Sigmoid colon (tissue), 7 donors: ENCODE results near the gene GRM7. TPM values are rescaled to one million over a fixed set of nuclear protein-coding genes. Genes with fewer than 3 reads are reported as not detected.

ENCODE experiments used
- DNase-seq: peaks from one replicate; pipeline ENCODE4 v3.0.0-alpha.2; 2019
- H3K27ac ChIP-seq, 4 donors: fragments of 200-600 bp; sonication (generic); one replicate each; pipeline ENCODE4 v1.5.1; 2016 to 2019; ENCODE audit warnings: mild to moderate bottlenecking in 1 of 4
- H3K27me3 ChIP-seq, 3 donors: fragments of 200-600 bp; sonication (generic); one replicate each; pipeline ENCODE4 v1.5.1; 2019; ENCODE audit warnings: mild to moderate bottlenecking in 1 of 3
- H3K36me3 ChIP-seq, 4 donors: fragments of 200-600 bp; sonication (generic); one replicate each; pipeline ENCODE4 v1.5.1; 2016 to 2019
- H3K4me1 ChIP-seq, 4 donors: fragments of 200-600 bp; sonication (generic); one replicate each; pipeline ENCODE4 v1.5.1; 2017 to 2019
- H3K4me3 ChIP-seq, 4 donors: fragments of 200-600 bp; sonication (generic); one replicate each; pipeline ENCODE4 v1.5.1; 2017 to 2019; ENCODE audit warnings: mild to moderate bottlenecking in 2 of 4, moderate library complexity in 1 of 4
- H3K9me3 ChIP-seq, 4 donors: fragments of 200-600 bp in 3 of 4; sonication (generic) in 3 of 4; one replicate each; pipeline versions ENCODE4 v1.5.1 to v1.6.1; 2013 to 2019
- CTCF ChIP-seq, 4 experiments: fragments of 450-650 bp in 3 of 4; fragments of 200-600 bp in 1 of 4; IDR thresholded peaks; one replicate each; pipeline ENCODE4 v1.5.1; 2016 to 2019; ENCODE audit warnings: antibody characterized with exemption in 4 of 4, mild to moderate bottlenecking in 3 of 4, moderate library complexity in 2 of 4
- EP300 ChIP-seq, 4 donors: sonication (generic); formaldehyde crosslinking; IDR thresholded peaks; one replicate each; pipeline ENCODE4 v1.6.1; 2017; ENCODE audit warnings: antibody characterized with exemption in 4 of 4
- POLR2A ChIP-seq, 2 donors: fragments of 450-650 bp; IDR thresholded peaks; one replicate each; pipeline ENCODE4 v1.6.1; 2016; ENCODE audit warnings: antibody characterized with exemption in 2 of 2, mild to moderate bottlenecking in 2 of 2, moderate library complexity in 2 of 2
- POLR2AphosphoS5 ChIP-seq, 4 donors: sonication (generic); formaldehyde crosslinking; IDR thresholded peaks; one replicate each; pipeline ENCODE4 v1.6.1; 2017; ENCODE audit warnings: antibody characterized with exemption in 4 of 4
- WGBS, 2 donors: extraction: QIAGEN DNeasy Blood & Tissue Kit; methylation state at CpG; one replicate each; pipeline ENCODE4 v1.1.7; 2013; 5-methylcytosine and 5-hydroxymethylcytosine counted together
- intact Hi-C: fragments of 100-400 bp; cut with DNase I; formaldehyde crosslinking; loops from one replicate; pipeline ENCODE4 v1.15.1; 2023
- polyA plus RNA-seq, 3 donors: library from polyadenylated mRNA; stranded (reverse); fragments of 200-250 nt; gene quantifications; one replicate each; pipeline ENCODE4 v1.2.3, GENCODE V29; 2013
- total RNA-seq, 4 donors: library from RNA; depleted of rRNA; stranded (reverse); fragments of >200 nt; gene quantifications; one replicate each; pipeline ENCODE4 v1.1.0, GENCODE V29; 2016
- donor health status: healthy with polysubstance abuse.
- donor health status: Bipolar disorder and iron deficiency.
- donor health status: healthy.

Gene GRM7
- total and polyA plus RNA-seq, 7 donors: 0.09 to 0.71 (median 0.22) TPM; not detected in 3

GRCh38 chr3:7734456-7734855, 873.5 kb downstream of the GRM7 start:
- TF ChIP-seq CTCF (IDR thresholded peaks at IDR 0.05) (no peak), EP300 (IDR thresholded peaks at IDR 0.05) (no peak), POLR2A (IDR thresholded peaks at IDR 0.05) (no peak), POLR2AphosphoS5 (IDR thresholded peaks at IDR 0.05) (no peak)
- no peaks in the 10 kb centered on the region for H3K9me3 ChIP-seq
- H3K4me1 ChIP-seq: no peaks in the 10 kb centered on the region
- no peak overlapping the region for H3K4me3 ChIP-seq
- H3K36me3 ChIP-seq: no peaks in the 10 kb centered on the region
- DNase-seq: no peak
- H3K27ac ChIP-seq: no peak overlapping the region
- intact Hi-C loops: no loop called here
- H3K27me3 ChIP-seq: no peaks in the 10 kb centered on the region

GRCh38 chr3:7737263-7737662, 876.3 kb downstream of the GRM7 start:
- H3K36me3 ChIP-seq: no peaks in the 10 kb centered on the region
- no peak for DNase-seq
- WGBS, 2 donors: 98 to 100% methylated on average over 1 of the region's 1 CpG
- H3K4me1 ChIP-seq: no peaks in the 10 kb centered on the region
- no peaks in the 10 kb centered on the region for H3K27me3 ChIP-seq
- no peaks in the 10 kb centered on the region for H3K9me3 ChIP-seq
- intact Hi-C loops: no loop called here
- no peak overlapping the region for H3K27ac ChIP-seq
- H3K4me3 ChIP-seq: no peak overlapping the region
- TF ChIP-seq POLR2A (IDR thresholded peaks at IDR 0.05) (no peak), CTCF (IDR thresholded peaks at IDR 0.05) (no peak), EP300 (IDR thresholded peaks at IDR 0.05) (no peak), POLR2AphosphoS5 (IDR thresholded peaks at IDR 0.05) (no peak)

GRCh38 chr3:7739754-7740153, 878.8 kb downstream of the GRM7 start:
- no peaks in the 10 kb centered on the region for H3K4me1 ChIP-seq
- H3K27ac ChIP-seq: no peak overlapping the region
- H3K4me3 ChIP-seq: no peak overlapping the region
- no peak for DNase-seq
- no peaks in the 10 kb centered on the region for H3K9me3 ChIP-seq
- 84 to 90% methylated on average over 2 of the region's 2 CpGs for WGBS, 2 donors
- H3K36me3 ChIP-seq: no peaks in the 10 kb centered on the region
- TF ChIP-seq POLR2A (IDR thresholded peaks at IDR 0.05) (no peak), POLR2AphosphoS5 (IDR thresholded peaks at IDR 0.05) (no peak), EP300 (IDR thresholded peaks at IDR 0.05) (no peak), CTCF (IDR thresholded peaks at IDR 0.05) (no peak)
- intact Hi-C loops: no loop called here
- H3K27me3 ChIP-seq: no peaks in the 10 kb centered on the region

- no peak overlapping the region for H3K27ac ChIP-seq
- DNase-seq: no peak
- no peaks in the 10 kb centered on the region for H3K9me3 ChIP-seq
- no peaks in the 10 kb centered on the region for H3K27me3 ChIP-seq
- no peak overlapping the region for H3K4me3 ChIP-seq
- no peaks in the 10 kb centered on the region for H3K4me1 ChIP-seq
- intact Hi-C loops: no loop called here
- TF ChIP-seq EP300 (IDR thresholded peaks at IDR 0.05) (no peak), POLR2A (IDR thresholded peaks at IDR 0.05) (no peak), POLR2AphosphoS5 (IDR thresholded peaks at IDR 0.05) (no peak), CTCF (IDR thresholded peaks at IDR 0.05) (no peak)
- H3K36me3 ChIP-seq: no peaks in the 10 kb centered on the region
- 76 to 88% methylated on average over 12 of the region's 12 CpGs for WGBS, 2 donors
Observed at GRCh38 chr3:7740458-7740857, 879.5 kb downstream of the GRM7 start.

- intact Hi-C loops: no loop called here
- Histone ChIP-seq H3K9me3 (no peaks in the 10 kb centered on the region), H3K27me3 (no peaks in the 10 kb centered on the region), H3K36me3 (no peaks in the 10 kb centered on the region), H3K4me3 (no peak overlapping the region), H3K27ac (no peak overlapping the region), H3K4me1 (no peaks in the 10 kb centered on the region)
- TF ChIP-seq POLR2A (IDR thresholded peaks at IDR 0.05): no peak
- no peak for TF ChIP-seq CTCF (IDR thresholded peaks at IDR 0.05)
- no peak for TF ChIP-seq EP300 (IDR thresholded peaks at IDR 0.05)
- no peak for TF ChIP-seq POLR2AphosphoS5 (IDR thresholded peaks at IDR 0.05)
- no peak for DNase-seq
Observed at GRCh38 chr3:7744850-7745249, 883.9 kb downstream of the GRM7 start.
